Right atrium auricular region (tissue), 2 donors: ENCODE data around the gene SERPINA4. TPM values are rescaled to one million over a fixed set of nuclear protein-coding genes. Genes with fewer than 3 reads are reported as not detected.
"Not testable (repeated sequence)": the region's sequence is repeated elsewhere in the genome, so short reads cannot be mapped to it uniquely, and the experiment has no call there.

Experiments used
- DNase-seq: peaks from one replicate; pipeline ENCODE4 v3.0.0-alpha.2; 2019; ENCODE audit warnings: low spot score
- H3K27ac ChIP-seq, 2 donors: fragments of 200-600 bp; sonication (generic); 1 replicate in 1 of 2; 2 replicates in 1 of 2; pipeline ENCODE4 v1.5.1; 2016 to 2019
- H3K27me3 ChIP-seq, 2 donors: fragments of 200-600 bp; sonication (generic); one replicate each; pipeline versions ENCODE4 v1.5.1 to v1.6.0; 2017 to 2019
- H3K36me3 ChIP-seq: fragments of 200-600 bp; sonication (generic); one replicate; pipeline ENCODE4 v1.5.1; 2016
- H3K4me1 ChIP-seq, 2 donors: fragments of 200-600 bp; sonication (generic); one replicate each; pipeline versions ENCODE4 v1.5.1 to v1.6.0; 2017 to 2019
- H3K4me3 ChIP-seq, 2 donors: fragments of 200-600 bp; sonication (generic); 1 replicate in 1 of 2; 2 replicates in 1 of 2; pipeline ENCODE4 v1.5.1; 2017 to 2019; ENCODE audit warnings: mild to moderate bottlenecking in 1 of 2, moderate library complexity in 1 of 2
- H3K9me3 ChIP-seq, 2 donors: fragments of 200-600 bp; sonication (generic); one replicate each; pipeline ENCODE4 v1.5.1; 2019
- CTCF ChIP-seq, 2 donors: fragments of 200-600 bp; sonication (generic); IDR thresholded peaks; one replicate each; pipeline ENCODE4 v1.5.1; 2019; ENCODE audit warnings: antibody characterized with exemption in 2 of 2
- total RNA-seq, 2 donors: library from RNA; depleted of rRNA; stranded (reverse); fragments of >200 nt; gene quantifications; one replicate each; pipeline ENCODE4 v1.1.0, GENCODE V29; 2016

The SERPINA4 gene
- total RNA-seq, 2 donors from 2014 or later: not detected

- Histone ChIP-seq H3K4me3 (no peak overlapping the region), H3K36me3 (no peaks in the 10 kb centered on the region), H3K9me3 (no peaks in the 10 kb centered on the region), H3K4me1 (peaks cover 0 to 18% of the 10 kb centered on the region in 2 donors), H3K27me3 (no peaks in the 10 kb centered on the region), H3K27ac (no peak overlapping the region)
- no peak for TF ChIP-seq CTCF (IDR thresholded peaks at IDR 0.05)
- DNase-seq: no peak
These were observed 13.1 kb downstream of the SERPINA4 start for GRCh38 chr14:94574336-94574735.

- H3K27ac ChIP-seq: no peak overlapping the region
- H3K36me3 ChIP-seq: no peaks in the 10 kb centered on the region
- no peak for TF ChIP-seq CTCF (IDR thresholded peaks at IDR 0.05)
- no peak for DNase-seq
- peaks cover 0 to 17% of the 10 kb centered on the region in 2 donors for H3K4me1 ChIP-seq
- no peaks in the 10 kb centered on the region for H3K27me3 ChIP-seq
- no peaks in the 10 kb centered on the region for H3K9me3 ChIP-seq
- no peak overlapping the region for H3K4me3 ChIP-seq
These were observed 14.7 kb downstream of the SERPINA4 start for GRCh38 chr14:94575730-94576585.

GRCh38 chr14:94577472-94577871 lies 16.2 kb downstream of the SERPINA4 start:
- H3K4me1 ChIP-seq: peaks cover 0 to 11% of the 10 kb centered on the region in 2 donors
- not testable (repeated sequence) for H3K4me3 ChIP-seq, DNase-seq, H3K27me3 ChIP-seq, H3K27ac ChIP-seq, H3K9me3 ChIP-seq, H3K36me3 ChIP-seq

- no peak for TF ChIP-seq CTCF (IDR thresholded peaks at IDR 0.05)
- H3K9me3 ChIP-seq: no peaks in the 10 kb centered on the region
- H3K27me3 ChIP-seq: no peaks in the 10 kb centered on the region
- H3K27ac ChIP-seq: no peak overlapping the region
- H3K4me1 ChIP-seq: peaks cover 0 to 10% of the 10 kb centered on the region in 2 donors
- no peaks in the 10 kb centered on the region for H3K36me3 ChIP-seq
- DNase-seq: no peak
- H3K4me3 ChIP-seq: no peak overlapping the region
These were observed 17.5 kb downstream of the SERPINA4 start for GRCh38 chr14:94578712-94579111.

GRCh38 chr14:94581127-94581999 lies 20.1 kb downstream of the SERPINA4 start, which contains the start of gene SERPINA5:
TSS of gene SERPINA5 (plus strand) at chr14:94581426. CDS start at chr14:94587363, 5,937 bp downstream.
- peaks cover 0 to 10% of the 10 kb centered on the region in 2 donors for H3K4me1 ChIP-seq
- DNase-seq: peak; percentile 70
- no peak within 1 kb of the TSS for H3K4me3 ChIP-seq
- H3K27me3 ChIP-seq: no peaks in the 10 kb centered on the region
- H3K36me3 ChIP-seq: no peaks in the 10 kb centered on the region
- no peaks in the 10 kb centered on the region for H3K9me3 ChIP-seq
- H3K27ac ChIP-seq: no peak within 1 kb of the TSS
- no peak for TF ChIP-seq CTCF (IDR thresholded peaks at IDR 0.05)

GRCh38 chr14:94582199-94582750 lies 21.0 kb downstream of the SERPINA4 start:
- Histone ChIP-seq H3K4me1 (peaks cover 0 to 10% of the 10 kb centered on the region in 2 donors), H3K36me3 (no peaks in the 10 kb centered on the region), H3K9me3 (no peaks in the 10 kb centered on the region), H3K27ac (no peak overlapping the region), H3K4me3 (no peak overlapping the region), H3K27me3 (no peaks in the 10 kb centered on the region)
- TF ChIP-seq CTCF (IDR thresholded peaks at IDR 0.05): no peak
- DNase-seq: no peak
